Measurements from ENCODE around the gene TMEM72.

Gene TMEM72

DNA sequence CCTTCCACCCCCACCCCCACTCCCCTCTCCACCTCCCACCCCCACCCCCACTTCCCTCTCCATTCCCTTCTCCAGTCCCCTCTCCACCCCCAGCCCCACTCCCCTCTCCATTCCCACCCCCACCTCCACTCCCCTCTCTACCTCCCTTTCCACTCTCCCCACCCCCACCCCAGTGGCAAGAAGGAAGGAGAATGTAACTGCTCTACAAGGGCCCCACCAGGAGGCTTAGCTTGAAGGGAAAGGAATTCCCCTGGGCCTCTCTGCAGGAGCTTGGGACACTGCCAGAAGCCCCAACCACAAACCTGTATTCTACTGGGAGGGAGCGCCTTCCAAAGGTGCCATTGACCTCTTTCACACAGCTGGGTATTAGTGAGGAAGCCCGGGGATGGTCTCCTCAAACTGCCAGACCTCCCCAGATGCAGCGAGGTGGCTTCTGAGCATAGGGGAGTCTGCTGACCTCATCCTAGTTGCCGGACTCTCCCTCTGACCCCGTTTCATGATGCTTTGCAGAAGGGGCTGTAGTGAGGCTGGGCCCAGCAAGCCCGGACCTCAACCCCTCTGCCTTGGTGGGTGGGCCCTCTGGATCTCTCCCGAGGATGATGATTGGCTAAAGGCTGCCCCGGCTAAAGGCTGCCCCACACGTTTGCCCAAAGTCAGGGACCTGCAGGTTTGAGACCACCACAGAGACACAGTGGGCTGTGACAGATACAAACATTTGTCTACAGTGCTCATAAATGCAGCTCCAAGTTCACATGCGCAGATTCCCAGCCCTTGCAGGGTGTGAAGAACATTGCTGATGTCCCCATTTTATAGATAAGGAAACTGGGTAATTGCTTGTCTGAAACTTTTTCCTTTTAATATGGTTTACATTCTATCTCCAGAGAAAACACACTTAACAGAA is 64.5 kb downstream of the TMEM72 start:
- Histone ChIP-seq H3K27me3 (replicated peaks in 2 of 5; ENCODE audit: control insufficient read depth in 4 of 5, insufficient read depth in 5 of 5, low read length in 4 of 5) (no peaks in the 10 kb centered on the region), H3K36me3 (ENCODE audit: control insufficient read depth in 4 of 4, insufficient read depth in 4 of 4, low read length in 3 of 4) (peaks cover 0 to 19% (median 0%) of the 10 kb centered on the region in 4 experiments), H3K9me3 (ENCODE audit: control extremely low read depth in 1 of 5, control insufficient read depth in 4 of 5, insufficient read depth in 2 of 5, low read depth in 1 of 5, low read length in 4 of 5) (no peaks in the 10 kb centered on the region), H3K4me3 (ENCODE audit: control insufficient read depth in 1 of 7, extremely low read depth in 1 of 7, insufficient read depth in 4 of 7, low read depth in 2 of 7, low read length in 6 of 7) (peak overlapping the region in 4 of 7 experiments; percentile 19 to 97 (median 56)), H3K27ac (ENCODE audit: insufficient read depth in 1 of 2, low read depth in 1 of 2, low read length in 2 of 2, poor library complexity in 1 of 2, severe bottlenecking in 2 of 2) (no peak overlapping the region), H3K4me1 (ENCODE audit: control extremely low read depth in 1 of 4, control insufficient read depth in 4 of 4, insufficient read depth in 4 of 4, low read length in 3 of 4) (peaks cover 4 to 76% (median 70%) of the 10 kb centered on the region in 4 experiments)
- peak in 2 of 3 donors; percentile 66 to 71 for DNase-seq
- POLR2A ChIA-PET, result interaction anchor here (1.2 kb wide), 1 partner anchor 38 kb away, joined by 3 read pairs; no protein-coding TSS in a partner anchor
- 21% methylated on average over 6 of the region's 10 CpGs for WGBS (ENCODE audit: insufficient coverage)
- CTCF ChIA-PET, result interaction anchor here (0.7 to 2.4 kb wide), 9 partner anchors 9 to 47 kb away, joined by 3 to 29 read pairs (median 7); no protein-coding TSS in a partner anchor

DNA sequence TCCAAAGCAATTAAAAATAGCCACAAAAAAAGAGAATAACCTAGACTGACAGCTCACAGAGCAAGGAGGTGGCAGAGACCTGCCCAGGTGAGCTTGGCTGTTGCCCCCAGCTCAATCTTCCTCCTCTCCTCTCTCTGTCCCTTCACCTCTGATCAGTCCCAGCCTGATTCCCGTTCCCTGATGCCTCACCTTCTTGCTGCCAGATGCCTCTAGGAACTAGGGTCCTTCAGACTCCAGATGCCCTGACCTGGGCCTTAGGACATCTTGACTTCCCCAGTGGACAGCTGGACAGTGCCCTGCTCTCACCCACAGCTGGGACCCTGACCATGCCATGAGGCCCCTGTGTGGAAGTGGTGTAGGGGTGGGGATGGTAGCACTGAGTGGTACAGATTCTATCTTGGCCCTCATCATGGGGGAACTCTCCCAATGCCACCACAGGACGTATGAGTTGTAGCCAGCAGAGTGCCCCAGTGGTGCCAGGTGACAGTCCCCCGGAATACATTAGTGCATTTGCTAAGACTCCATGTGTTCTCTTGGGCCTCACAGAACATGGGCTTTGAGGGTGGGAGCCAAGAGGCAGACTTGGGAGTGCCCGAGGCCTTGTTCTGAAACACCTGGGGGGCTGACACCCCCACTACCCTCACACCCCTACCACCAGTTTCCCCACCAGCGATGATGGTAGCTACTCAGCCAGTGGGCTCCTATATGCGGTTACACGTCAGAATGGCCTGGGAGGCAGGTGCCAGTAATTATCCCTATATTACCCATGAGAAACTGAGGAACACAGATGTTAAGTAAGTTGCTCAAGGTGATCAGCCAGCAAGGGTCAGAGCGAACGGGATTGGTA is 65.4 kb downstream of the TMEM72 start:
- ChIA-PET CTCF (interaction anchor here (0.6 to 2.4 kb wide), 11 partner anchors 8 to 48 kb away, joined by 3 to 29 read pairs (median 4); no protein-coding TSS in a partner anchor), POLR2A (no interaction called here)
- peaks cover 0 to 16% (median 0%) of the 10 kb centered on the region in 4 experiments for H3K36me3 ChIP-seq (ENCODE audit: control insufficient read depth in 4 of 4, insufficient read depth in 4 of 4, low read length in 3 of 4)
- no peaks in the 10 kb centered on the region for H3K9me3 ChIP-seq (ENCODE audit: control extremely low read depth in 1 of 5, control insufficient read depth in 4 of 5, insufficient read depth in 2 of 5, low read depth in 1 of 5, low read length in 4 of 5)
- DNase-seq, result no peak
- peaks cover 4 to 85% (median 79%) of the 10 kb centered on the region in 4 experiments for H3K4me1 ChIP-seq (ENCODE audit: control extremely low read depth in 1 of 4, control insufficient read depth in 4 of 4, insufficient read depth in 4 of 4, low read length in 3 of 4)
- H3K27me3 ChIP-seq (replicated peaks in 2 of 5; ENCODE audit: control insufficient read depth in 4 of 5, insufficient read depth in 5 of 5, low read length in 4 of 5), result no peaks in the 10 kb centered on the region
- peak overlapping the region in 6 of 7 experiments; percentile 18 to 97 (median 74) for H3K4me3 ChIP-seq (ENCODE audit: control insufficient read depth in 1 of 7, extremely low read depth in 1 of 7, insufficient read depth in 4 of 7, low read depth in 2 of 7, low read length in 6 of 7)
- 76% methylated on average over 6 of the region's 9 CpGs for whole genome bisulfite sequencing (ENCODE audit: insufficient coverage)
- H3K27ac ChIP-seq (ENCODE audit: insufficient read depth in 1 of 2, low read depth in 1 of 2, low read length in 2 of 2, poor library complexity in 1 of 2, severe bottlenecking in 2 of 2), result peak overlapping the region in 1 of 2 experiments; percentile 45

DNA sequence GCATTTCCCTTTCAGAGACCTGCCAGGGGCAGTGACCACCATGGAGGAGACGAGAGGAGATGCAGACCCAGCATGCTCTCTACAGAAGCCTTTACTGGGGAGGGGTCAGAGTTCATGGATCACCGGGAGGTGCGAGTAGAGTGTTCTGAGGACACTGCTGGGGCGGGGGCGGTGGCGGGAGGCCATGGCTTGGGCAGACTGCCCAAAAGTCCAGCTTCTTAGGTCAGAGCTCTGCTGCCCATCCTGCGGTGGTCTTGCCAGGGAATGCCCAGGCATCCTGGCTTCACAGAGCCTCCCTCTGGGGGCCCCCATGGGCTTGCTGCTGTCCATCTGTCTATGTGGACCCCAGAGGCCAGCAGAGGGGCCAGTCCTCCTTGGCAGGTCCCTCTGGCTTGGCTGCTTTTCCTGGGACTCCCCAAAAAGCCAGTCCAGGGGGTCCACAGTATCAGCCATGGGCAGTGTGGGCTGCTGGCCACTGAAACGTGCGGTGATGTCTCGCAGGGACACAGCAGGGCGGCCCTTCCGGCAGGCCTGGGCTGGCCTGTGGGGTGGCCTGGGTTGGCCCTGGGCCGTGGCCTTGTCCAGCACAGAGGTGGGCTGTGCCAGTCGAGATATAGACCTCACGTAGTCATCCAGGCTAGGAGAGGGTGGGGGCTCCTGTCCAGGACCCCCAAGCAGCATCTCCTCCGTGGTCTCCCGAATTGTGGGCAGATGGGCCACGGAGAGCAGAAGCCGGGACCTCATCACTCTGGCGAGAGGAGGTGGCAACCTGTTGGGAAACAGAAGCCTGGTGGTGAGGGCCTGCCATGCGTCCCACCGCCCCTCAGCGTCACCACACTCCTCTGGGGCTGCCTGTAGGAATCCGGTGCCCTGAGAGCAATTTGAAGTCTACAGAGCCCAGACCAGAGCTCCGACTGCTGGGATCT is 66.4 kb downstream of the TMEM72 start:
- H3K4me3 ChIP-seq (ENCODE audit: control insufficient read depth in 1 of 7, extremely low read depth in 1 of 7, insufficient read depth in 4 of 7, low read depth in 2 of 7, low read length in 6 of 7), result peak overlapping the region; percentile 61 to 97 (median 74)
- H3K27ac ChIP-seq (ENCODE audit: insufficient read depth in 1 of 2, low read depth in 1 of 2, low read length in 2 of 2, poor library complexity in 1 of 2, severe bottlenecking in 2 of 2), result peak overlapping the region; percentile 28 to 75
- peak in 2 of 3 donors; percentile 49 to 53 for DNase-seq
- no peaks in the 10 kb centered on the region for H3K9me3 ChIP-seq (ENCODE audit: control extremely low read depth in 1 of 5, control insufficient read depth in 4 of 5, insufficient read depth in 2 of 5, low read depth in 1 of 5, low read length in 4 of 5)
- CTCF ChIA-PET, result interaction anchor here (0.6 to 5.3 kb wide), 11 partner anchors 9 to 48 kb away, joined by 3 to 44 read pairs (median 7); no protein-coding TSS in a partner anchor
- no peaks in the 10 kb centered on the region for H3K27me3 ChIP-seq (replicated peaks in 2 of 5; ENCODE audit: control insufficient read depth in 4 of 5, insufficient read depth in 5 of 5, low read length in 4 of 5)
- H3K36me3 ChIP-seq (ENCODE audit: control insufficient read depth in 4 of 4, insufficient read depth in 4 of 4, low read length in 3 of 4), result peaks cover 0 to 16% (median 0%) of the 10 kb centered on the region in 4 experiments
- POLR2A ChIA-PET, result interaction anchor here (0.6 to 1.8 kb wide), 4 partner anchors 10 to 56 kb away, joined by 3 to 12 read pairs (median 4); no protein-coding TSS in a partner anchor
- H3K4me1 ChIP-seq (ENCODE audit: control extremely low read depth in 1 of 4, control insufficient read depth in 4 of 4, insufficient read depth in 4 of 4, low read length in 3 of 4), result peaks cover 4 to 93% (median 85%) of the 10 kb centered on the region in 4 experiments
- 49% methylated on average over 24 of the region's 25 CpGs for WGBS (ENCODE audit: insufficient coverage)

DNA sequence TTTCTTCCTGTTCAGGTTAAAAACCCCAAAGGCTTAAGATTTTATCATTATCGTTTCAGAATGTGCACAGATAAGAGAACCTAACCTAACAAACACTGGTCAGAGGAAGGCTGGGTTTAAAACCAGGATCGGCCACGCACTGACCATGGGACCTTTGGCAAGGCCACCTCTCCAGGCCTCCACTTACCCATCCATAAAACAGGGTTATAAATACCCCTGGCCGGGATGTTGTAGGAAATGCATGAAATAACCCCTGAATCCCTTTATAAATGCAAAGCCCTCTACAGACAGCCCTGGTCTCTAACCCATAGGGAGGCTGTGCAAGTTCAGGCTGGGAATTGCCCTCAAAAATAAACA is 67.1 kb downstream of the TMEM72 start:
- Histone ChIP-seq H3K27me3 (replicated peaks in 2 of 5; ENCODE audit: control insufficient read depth in 4 of 5, insufficient read depth in 5 of 5, low read length in 4 of 5) (no peaks in the 10 kb centered on the region), H3K4me3 (ENCODE audit: control insufficient read depth in 1 of 7, extremely low read depth in 1 of 7, insufficient read depth in 4 of 7, low read depth in 2 of 7, low read length in 6 of 7) (peak overlapping the region; percentile 61 to 97 (median 74)), H3K4me1 (ENCODE audit: control extremely low read depth in 1 of 4, control insufficient read depth in 4 of 4, insufficient read depth in 4 of 4, low read length in 3 of 4) (peaks cover 4 to 90% (median 84%) of the 10 kb centered on the region in 4 experiments), H3K27ac (ENCODE audit: insufficient read depth in 1 of 2, low read depth in 1 of 2, low read length in 2 of 2, poor library complexity in 1 of 2, severe bottlenecking in 2 of 2) (peak overlapping the region; percentile 28 to 75), H3K9me3 (ENCODE audit: control extremely low read depth in 1 of 5, control insufficient read depth in 4 of 5, insufficient read depth in 2 of 5, low read depth in 1 of 5, low read length in 4 of 5) (no peaks in the 10 kb centered on the region), H3K36me3 (ENCODE audit: control insufficient read depth in 4 of 4, insufficient read depth in 4 of 4, low read length in 3 of 4) (peaks cover 0 to 16% (median 0%) of the 10 kb centered on the region in 4 experiments)
- CTCF ChIA-PET, result interaction anchor here (1.0 to 5.3 kb wide), 7 partner anchors 10 to 45 kb away, joined by 3 to 44 read pairs (median 4); partner anchors contain the start of gene ZNF22
- DNase-seq, result no peak
- POLR2A ChIA-PET, result interaction anchor here (0.6 to 1.8 kb wide), 5 partner anchors 10 to 57 kb away, joined by 3 to 12 read pairs (median 4); no protein-coding TSS in a partner anchor
- WGBS (ENCODE audit: insufficient coverage), result 0% methylated on average over 2 of the region's 4 CpGs

DNA sequence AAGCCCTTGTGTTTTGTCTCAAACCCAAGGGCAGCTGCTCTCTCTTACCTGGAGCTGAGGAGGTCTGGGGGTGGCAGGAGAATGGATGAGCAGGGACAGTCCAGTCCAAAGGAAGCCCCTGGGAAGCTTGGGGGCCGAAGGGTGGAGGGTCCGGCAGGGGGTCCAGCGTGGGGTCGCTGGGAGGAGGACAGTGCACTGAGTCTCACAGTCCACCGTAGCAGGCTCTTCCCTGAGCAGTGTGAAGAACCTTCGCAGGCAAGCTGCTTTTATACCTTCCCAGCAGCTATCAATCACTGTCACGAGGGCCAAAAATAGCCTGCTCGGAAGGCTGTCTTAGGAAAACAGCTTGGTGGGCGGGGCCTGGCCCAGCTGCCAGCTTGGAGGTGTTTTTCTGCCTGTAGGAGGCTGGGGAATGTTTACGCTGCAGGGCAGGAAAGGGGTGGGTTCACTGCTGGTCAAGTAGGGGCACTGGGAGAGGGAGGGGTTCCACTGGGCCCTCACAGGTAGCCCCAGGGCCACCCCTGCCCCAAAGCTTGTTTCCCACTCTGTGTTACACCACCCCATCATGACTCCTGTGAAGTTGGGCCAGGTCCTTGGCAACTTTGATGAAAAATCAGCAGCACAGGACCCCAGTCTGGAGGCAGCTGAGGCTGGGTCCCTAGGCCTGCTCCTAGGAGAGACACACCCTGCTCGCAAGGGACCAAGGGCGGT is 67.6 kb downstream of the TMEM72 start, which contains the start of gene DEPP1:
Gene DEPP1, minus strand, starts transcription at position 240 of the 711 bp plus-strand sequence. CDS start 779 bp downstream, outside the sequence.
- Histone ChIP-seq H3K36me3 (ENCODE audit: control insufficient read depth in 4 of 4, insufficient read depth in 4 of 4, low read length in 3 of 4) (peaks cover 0 to 16% (median 0%) of the 10 kb centered on the region in 4 experiments), H3K4me3 (ENCODE audit: control insufficient read depth in 1 of 7, extremely low read depth in 1 of 7, insufficient read depth in 4 of 7, low read depth in 2 of 7, low read length in 6 of 7) (peak within 1 kb of the TSS; percentile 61 to 97 (median 74)), H3K9me3 (ENCODE audit: control extremely low read depth in 1 of 5, control insufficient read depth in 4 of 5, insufficient read depth in 2 of 5, low read depth in 1 of 5, low read length in 4 of 5) (no peaks in the 10 kb centered on the region), H3K27ac (ENCODE audit: insufficient read depth in 1 of 2, low read depth in 1 of 2, low read length in 2 of 2, poor library complexity in 1 of 2, severe bottlenecking in 2 of 2) (peak within 1 kb of the TSS; percentile 28 to 75), H3K4me1 (ENCODE audit: control extremely low read depth in 1 of 4, control insufficient read depth in 4 of 4, insufficient read depth in 4 of 4, low read length in 3 of 4) (peaks cover 3 to 84% (median 79%) of the 10 kb centered on the region in 4 experiments), H3K27me3 (replicated peaks in 2 of 5; ENCODE audit: control insufficient read depth in 4 of 5, insufficient read depth in 5 of 5, low read length in 4 of 5) (no peaks in the 10 kb centered on the region)
- ChIA-PET POLR2A (interaction anchor here (0.6 to 1.8 kb wide), 6 partner anchors 11 to 57 kb away, joined by 3 to 12 read pairs (median 4); no protein-coding TSS in a partner anchor), CTCF (interaction anchor here (0.8 to 5.3 kb wide), 9 partner anchors 9 to 52 kb away, joined by 3 to 44 read pairs (median 3); partner anchors contain the start of gene ZNF22)
- DNase-seq, result peak; percentile 89 to 96 (median 94)
- WGBS (ENCODE audit: insufficient coverage), result 8% methylated on average over 8 of the region's 12 CpGs
